GM19193 (cell line): ENCODE data around the gene SLC4A4.

Experiments used
- POLR2A ChIP-seq: IDR thresholded peaks from 4 replicates; pipeline ENCODE4 v1.6.1; 2011; ENCODE audit not compliant: insufficient read depth, insufficient read length; ENCODE audit errors: extremely low read depth

SLC4A4 gene

DNA sequence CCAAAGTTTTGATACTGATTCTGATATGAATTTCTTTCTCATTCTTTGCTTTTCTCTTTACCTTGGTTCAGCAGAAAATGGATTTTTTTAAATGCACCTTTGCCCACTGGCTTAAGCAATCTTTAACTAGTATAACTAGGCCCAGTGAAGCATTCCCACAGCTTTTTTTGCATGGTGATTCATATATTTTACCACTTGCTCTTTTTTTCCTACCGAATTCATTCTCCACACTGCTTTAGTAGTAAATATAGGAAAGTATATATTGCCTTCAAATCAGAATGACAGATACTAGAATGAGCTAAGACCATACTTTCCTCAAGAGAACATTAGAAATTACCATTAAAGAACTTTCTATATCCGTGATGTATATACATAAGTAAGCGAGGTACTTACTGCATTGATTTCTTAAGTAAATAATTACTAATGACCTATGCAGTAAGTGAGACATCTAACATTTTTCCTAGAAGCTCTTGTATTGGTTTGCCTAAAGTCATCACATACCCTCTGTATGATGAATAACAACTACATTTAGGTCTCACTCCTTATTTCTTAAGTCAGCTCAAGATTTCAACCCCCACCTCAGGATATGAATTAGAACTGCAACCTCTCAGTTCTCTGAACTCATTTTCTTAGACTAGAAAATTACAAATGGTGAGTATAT, 44.2 kb downstream of the SLC4A4 start:
- TF ChIP-seq POLR2A, result no peak

DNA sequence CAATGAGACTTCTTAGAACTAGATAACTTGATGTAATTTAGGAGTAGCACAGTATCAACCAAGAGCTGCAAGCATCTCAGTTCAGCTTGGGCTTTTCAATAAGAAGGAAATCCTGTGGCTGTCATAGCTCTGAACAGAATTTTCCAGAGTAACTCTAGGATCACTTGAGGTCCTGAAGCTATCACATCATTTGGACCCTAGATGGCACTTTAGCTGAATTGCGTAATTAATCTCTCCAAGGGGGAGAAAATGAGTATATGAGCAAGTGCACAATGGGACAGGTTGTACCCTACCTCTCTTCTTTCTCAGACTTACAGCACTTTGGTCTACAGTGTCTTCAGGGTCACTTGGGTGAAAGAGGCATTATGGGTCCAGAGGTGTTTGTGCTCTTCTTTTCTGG, 45.2 kb downstream of the SLC4A4 start:
- TF ChIP-seq POLR2A, result no peak

DNA sequence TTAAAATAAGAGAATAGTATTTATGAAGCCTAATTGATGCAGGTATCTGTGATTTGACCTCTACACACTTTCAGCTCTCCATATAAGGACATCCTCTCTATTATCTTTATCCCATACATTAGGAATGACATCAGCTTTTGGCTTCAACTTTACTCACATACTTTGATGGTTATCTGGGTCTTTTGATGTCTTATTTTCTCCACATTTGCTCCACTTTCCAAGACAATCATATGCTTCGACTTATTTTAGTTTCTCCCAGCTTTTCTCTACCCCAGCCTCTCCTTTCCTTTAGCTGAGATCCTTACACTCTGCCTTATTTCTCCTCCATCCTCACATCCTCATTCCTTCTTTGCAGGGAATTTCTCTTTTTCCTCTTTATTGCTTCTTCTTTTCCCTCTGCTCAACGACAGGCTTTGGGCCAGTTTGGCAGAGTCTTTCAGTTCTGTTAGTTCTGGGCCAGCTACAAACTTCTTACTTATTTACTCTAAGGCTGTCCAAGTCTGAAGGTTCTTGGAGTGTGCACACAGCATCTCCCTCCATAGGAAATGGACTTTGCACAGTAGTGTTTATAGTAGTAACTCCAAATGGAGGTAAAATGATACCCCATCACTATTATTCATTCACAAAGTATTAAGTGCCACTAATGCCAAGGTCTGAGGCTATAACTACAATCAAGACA, 50.5 kb downstream of the SLC4A4 start:
- TF ChIP-seq POLR2A, result no peak

DNA sequence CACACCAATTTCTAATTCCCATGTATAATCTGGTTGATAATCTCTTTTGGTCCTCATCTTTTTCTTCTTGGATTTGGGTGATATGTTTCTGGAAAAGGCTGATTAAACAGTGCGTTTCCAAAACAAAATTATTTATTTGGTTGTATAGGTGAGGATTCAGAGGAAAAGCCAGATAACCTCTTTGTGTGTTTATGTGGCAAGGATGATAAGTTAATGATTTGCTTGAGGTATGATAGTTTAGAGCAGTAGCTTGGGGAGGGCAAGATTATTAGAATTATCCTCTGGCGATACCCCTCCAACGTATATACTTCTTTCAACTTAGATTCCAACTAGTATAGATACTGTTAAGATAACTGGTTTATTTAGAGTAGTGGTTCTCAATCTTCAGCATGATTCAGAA, 53.3 kb downstream of the SLC4A4 start:
- no peak for TF ChIP-seq POLR2A

DNA sequence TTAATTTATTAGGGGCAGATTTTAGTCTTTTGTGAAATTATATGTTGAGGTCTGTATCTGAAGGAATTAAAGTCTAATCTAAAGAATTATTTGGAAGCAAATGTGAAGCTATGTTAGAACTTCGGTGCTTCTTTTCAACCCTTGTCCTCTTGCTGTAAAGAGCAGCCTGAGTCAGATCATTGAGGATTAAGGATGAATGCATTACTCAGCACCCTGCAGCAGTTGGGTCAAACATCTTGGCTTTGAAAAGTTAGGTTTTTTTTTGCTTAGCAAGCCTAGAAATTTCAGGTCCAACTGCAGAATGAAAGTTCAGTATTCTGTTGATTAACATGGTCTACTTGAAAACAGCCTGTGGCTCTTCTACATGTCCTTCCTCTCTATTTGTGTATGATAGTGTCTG, 57.6 kb downstream of the SLC4A4 start:
- TF ChIP-seq POLR2A, result no peak

DNA sequence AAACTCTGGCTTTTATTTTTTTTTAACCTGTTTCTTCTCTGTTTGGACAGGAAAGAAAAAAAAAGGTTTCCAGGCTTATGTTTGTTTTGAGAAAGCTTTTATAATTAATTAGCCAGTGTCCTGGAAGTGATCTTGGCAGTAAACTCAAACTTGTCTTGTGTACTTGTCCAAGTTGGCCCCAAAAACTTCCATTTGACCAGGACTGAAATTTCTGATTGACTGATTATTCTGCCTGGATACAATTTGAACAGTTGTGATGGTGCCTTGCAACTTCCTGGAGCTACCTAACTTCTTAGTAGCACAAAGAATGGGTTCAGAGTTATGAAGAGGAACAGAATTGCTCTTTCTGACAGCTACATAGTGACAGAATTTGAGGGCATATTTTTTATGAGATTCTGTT, 62.0 kb downstream of the SLC4A4 start:
- no peak for TF ChIP-seq POLR2A

DNA sequence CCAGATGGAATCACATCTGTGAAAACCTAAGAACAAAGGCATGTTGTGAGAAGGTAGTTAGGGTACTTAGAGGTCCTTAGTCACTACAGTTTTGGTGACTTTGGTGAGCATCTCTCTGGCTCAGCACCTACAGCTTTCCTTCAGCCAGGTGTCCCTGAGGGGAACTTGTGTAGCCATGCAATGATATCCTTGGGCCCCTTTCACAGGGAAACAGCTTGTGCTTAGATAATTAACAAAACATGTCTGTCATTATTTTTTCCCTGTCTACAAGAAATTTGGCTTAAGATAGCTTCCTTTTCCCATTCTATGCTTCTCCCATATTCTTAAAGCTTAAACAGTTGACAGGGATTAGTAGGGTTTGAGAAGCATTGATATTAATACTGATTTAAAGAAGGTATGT, 63.8 kb downstream of the SLC4A4 start:
- TF ChIP-seq POLR2A, result no peak

DNA sequence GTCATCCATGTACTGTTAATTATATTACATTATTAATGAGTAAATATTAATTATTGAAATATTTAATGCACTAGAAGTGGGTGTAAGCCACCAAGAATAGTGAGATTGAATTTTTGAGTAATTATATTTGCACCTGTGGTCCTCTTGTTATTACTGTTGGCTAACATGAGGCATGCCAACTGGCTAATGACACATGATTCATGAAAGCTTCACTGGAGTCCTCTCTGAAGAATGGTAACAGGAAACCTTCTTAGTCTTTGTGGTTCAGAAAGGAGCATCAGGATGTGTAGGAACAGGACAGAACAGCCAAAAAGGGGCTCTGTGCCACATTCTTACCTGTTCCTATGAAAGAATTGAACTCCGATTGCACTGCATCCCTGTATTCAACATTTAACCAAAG, 65.2 kb downstream of the SLC4A4 start:
- no peak for TF ChIP-seq POLR2A

DNA sequence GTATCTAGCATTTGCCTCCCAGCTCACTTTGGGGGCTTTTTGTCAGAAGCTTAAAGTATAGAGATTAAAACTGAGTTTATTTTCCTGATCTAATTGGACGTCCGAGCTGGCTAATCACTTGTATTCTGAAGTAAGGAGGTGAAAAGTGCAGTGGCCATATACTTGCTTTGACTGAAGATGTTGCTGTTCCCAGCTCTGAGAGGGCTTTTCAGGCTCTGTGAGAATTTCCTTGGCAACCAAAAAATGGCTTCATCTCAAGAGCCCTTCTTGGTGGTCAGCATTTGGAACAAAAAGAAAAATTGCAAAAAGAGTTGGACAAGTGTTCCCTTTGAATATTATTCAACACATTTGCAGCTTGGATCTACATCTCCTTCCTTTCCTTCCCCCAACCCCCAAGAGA, 67.0 kb downstream of the SLC4A4 start:
- no peak for TF ChIP-seq POLR2A

DNA sequence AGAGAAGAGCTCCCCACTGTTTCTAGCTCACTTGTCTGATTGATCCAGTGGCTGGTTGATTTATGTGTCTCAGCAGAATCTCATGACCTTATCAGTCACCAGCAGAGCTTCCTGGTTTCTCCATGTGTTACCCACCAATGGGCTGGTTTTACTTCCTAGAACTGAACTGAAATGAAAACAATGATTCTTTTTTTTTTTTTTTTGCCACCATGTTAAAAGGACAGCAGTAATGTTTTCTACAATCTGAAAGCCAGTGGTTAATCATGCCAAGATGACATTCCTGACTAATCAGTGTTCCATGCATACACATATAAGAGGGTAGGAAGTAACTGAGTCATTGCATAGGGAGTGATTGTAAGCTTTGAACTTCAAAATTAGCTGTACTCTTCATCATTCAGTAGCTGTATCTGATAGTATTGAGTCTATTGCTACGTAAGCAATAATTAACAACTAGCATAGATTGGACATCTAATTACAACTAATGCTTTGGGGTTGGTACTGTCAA, 67.7 kb downstream of the SLC4A4 start:
- TF ChIP-seq POLR2A, result no peak

DNA sequence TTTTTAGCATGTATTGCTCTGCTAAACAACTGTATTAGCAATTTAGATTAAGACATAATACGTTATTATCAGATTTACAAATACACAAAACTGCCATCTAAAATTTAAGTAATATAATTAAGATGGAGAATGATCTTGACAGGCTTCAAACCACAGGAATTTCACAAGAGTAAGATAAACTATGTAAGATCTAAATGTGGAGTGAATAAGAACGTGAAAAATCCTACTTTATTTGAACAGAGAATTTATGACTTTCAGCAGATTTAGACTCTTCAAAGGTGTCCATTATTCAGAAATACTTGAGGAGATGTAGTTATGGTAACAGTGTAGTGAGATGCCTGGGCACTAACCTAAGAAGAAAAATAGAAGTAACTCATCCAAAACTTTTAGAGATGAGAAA, 73.2 kb downstream of the SLC4A4 start:
- TF ChIP-seq POLR2A, result no peak

DNA sequence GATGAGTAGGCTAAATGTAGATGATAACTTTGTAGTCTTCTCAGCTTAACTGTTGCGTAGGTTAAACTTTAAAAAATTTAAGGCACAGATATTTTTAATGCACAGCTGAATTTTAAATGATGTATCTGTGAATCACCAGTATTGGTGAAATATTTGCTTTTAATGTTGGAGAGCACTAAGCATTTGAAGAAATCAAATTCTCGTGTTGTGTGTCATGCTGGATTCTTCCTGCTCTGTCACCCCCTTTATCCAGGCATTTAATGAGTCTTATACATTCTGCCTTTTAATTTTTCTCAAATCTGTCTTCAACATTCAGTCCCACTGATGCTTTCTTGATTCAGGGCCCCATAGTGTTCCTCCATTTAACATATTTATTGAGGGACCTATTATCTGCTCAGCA, 76.7 kb downstream of the SLC4A4 start:
- TF ChIP-seq POLR2A, result no peak

DNA sequence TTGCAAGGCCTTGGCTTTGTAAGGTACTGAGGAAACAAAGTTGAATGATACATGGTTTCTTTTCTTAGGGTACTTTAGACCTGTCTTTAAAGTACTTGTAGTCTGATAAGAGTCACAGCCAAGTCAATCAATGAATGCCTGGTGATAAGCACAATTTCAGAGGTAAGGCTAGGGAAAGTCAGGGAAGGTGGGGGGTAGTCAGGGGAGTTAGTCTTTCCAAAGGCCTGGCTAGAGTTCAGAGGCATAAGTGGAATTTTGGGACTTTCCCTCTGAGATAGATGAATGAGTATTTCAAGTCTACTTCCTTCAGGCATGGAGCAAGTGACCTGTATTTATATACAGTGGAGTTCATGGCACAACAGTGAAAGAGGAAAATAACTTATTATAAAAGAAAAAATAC, 78.3 kb downstream of the SLC4A4 start:
- no peak for TF ChIP-seq POLR2A

DNA sequence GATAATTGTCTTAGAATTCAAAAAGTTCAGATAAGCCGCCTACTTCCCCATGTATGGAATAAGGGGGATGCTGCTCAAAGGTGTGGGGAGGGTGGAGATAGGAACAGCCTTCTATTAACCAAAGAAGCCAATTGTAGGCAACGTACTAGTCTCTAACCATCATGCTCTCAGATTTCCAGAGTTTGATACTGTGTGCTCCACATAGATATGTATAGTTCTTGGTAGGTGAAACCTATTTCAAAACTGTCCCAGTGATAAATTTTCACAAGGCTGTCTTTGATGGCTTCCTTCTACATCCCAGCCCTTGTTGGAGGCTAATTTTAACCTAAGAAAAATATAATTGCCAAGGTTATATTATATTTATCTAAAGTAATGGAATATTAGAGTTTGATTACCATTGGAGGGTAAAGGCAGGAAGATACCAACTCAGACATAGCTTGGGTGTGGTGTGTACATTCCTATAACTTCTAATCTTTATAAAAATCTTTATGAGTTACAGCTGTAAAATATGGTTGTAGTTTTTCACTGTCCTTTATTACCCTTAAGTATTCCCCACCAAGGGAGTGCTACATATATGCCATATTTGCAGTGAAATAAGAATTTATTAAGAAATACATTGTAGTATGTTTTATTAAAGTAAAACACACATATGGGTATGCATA, 87.7 kb downstream of the SLC4A4 start:
- TF ChIP-seq POLR2A, result no peak

DNA sequence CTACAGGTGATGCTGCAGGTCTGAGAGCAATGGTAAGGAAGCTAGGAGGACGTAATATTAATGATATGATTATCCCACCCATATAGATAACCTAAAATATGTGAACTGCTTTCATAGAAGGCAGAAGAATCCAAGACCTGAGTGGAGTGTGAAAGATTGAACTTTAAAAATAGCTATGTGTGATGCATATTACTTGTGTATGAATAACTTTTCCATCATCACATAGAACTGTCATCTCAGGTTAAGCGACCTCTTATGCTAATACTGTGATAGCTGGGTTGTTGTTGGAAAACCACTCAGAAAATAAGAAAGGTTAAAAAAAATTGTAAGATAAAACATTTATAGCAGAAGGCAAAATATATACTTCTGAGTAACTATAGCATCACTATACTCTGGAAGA, 90.3 kb downstream of the SLC4A4 start:
- TF ChIP-seq POLR2A, result no peak

DNA sequence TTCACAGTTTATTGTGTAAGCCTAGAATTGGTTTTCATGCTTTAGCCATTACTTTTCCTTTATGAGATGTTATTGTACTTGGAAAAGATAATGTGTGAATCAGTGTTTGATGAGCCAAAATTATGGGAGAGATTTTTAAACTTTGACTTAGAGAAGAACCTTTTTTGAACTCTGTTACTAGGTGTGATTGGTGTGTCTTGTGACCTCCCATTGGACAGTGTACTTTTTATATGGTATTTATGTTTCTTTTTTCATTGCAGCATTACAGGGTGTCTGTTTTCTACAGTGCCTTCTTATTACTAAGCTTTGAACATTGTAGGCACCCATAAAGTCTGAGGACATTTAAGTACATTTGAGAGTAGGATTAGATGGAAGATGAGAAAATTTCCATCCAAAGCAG, 91.1 kb downstream of the SLC4A4 start:
- TF ChIP-seq POLR2A, result no peak
